ENCODE data around the gene KCNK1.

GRCh38 chr1:233689017-233689747, 75.3 kb downstream of the KCNK1 start:
- TF ChIP-seq, protein P1, sequence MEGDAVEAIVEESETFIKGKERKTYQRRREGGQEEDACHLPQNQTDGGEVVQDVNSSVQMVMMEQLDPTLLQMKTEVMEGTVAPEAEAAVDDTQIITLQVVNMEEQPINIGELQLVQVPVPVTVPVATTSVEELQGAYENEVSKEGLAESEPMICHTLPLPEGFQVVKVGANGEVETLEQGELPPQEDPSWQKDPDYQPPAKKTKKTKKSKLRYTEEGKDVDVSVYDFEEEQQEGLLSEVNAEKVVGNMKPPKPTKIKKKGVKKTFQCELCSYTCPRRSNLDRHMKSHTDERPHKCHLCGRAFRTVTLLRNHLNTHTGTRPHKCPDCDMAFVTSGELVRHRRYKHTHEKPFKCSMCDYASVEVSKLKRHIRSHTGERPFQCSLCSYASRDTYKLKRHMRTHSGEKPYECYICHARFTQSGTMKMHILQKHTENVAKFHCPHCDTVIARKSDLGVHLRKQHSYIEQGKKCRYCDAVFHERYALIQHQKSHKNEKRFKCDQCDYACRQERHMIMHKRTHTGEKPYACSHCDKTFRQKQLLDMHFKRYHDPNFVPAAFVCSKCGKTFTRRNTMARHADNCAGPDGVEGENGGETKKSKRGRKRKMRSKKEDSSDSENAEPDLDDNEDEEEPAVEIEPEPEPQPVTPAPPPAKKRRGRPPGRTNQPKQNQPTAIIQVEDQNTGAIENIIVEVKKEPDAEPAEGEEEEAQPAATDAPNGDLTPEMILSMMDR (optimal IDR thresholded peaks at IDR 0.05 in 1 of 3, IDR thresholded peaks at IDR 0.05 in 1 of 3, conservative IDR thresholded peaks at IDR 0.05 in 1 of 3; ENCODE audit: extremely low read depth in 1 of 3, insufficient read depth in 2 of 3, low read length in 3 of 3), result no peak
- no peak for TF ChIP-seq EZH2 (IDR thresholded peaks at IDR 0.05; ENCODE audit: low read length)
